Activated T-cell treated with anti-CD3 and anti-CD28 coated beads, Interleukin-2, amount 50 U/mL, for 48 hours (primary cell): Measurements from ENCODE around the gene OAT.
"Not testable (repeated sequence)": the region's sequence is repeated elsewhere in the genome, so short reads cannot be mapped to it uniquely, and the experiment has no call there.

Experiments used
- DNase-seq, 2 experiments: peaks; one replicate each; pipeline ENCODE4 v3.0.0-alpha.2; 2020

OAT gene

DNA sequence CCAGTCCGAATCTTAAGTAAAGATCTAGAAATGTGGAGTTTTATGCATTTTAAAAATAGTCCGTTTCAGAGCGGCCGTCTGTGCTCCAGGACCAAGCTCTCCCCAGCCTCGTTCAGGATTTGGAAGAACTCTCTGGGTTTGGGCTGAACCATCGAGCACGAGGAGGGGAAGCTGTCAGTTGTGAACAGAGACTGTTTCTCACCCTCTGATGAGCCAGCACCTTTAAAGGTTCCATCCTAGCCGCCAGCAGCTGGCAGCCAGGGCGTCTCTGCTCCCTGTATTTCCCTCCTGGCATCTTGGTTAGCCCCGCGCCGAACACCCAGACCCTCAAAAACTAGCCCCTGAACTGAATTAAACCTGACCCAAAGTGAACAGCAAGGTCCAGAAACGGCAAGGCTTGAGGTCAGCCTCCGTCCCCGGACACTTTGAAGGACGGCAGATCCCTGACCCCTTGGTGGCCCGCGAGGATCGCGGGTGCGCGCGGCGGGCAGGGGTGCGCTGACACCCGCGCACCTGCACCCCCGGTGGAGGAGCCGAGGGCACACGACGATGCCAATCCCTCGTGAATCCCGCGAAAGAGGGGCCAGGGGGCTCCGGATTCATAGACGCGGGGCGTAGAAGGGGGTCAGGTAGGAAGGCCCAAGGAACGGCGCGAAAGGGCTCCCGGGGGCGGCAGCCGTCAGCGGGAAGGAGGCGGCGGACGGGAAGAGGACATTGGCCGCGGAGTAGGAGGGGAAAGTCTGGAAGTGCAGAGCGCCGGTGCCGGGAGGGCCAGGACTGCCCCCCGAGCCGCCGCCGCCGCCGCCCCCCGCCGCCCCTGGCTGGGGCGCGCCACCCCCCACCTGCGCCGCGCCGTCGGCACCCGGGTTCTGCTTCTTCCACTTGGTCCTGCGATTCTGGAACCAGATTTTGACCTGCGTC is 28.4 kb upstream of the OAT start:
- DNase-seq, result no peak

DNA sequence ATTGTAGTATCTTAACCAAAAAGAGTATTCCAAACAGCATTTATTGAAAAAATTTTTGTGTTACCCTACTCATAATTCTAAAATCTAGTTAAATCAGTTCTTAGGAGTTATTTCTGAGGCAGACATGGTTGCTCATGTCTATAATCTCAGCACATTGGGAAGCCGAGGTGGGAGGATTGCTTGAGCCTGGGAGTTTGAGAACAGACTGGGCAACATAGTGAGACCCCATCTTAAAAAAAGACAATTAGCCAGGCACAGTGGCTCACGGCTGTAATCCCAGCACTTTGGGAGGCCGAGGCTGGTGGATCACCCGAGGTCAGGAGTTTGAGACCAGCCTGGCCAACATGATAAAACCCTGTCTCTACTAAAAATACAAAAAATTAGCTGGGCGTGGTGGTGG is 23.0 kb upstream of the OAT start:
- not testable (repeated sequence) for DNase-seq

DNA sequence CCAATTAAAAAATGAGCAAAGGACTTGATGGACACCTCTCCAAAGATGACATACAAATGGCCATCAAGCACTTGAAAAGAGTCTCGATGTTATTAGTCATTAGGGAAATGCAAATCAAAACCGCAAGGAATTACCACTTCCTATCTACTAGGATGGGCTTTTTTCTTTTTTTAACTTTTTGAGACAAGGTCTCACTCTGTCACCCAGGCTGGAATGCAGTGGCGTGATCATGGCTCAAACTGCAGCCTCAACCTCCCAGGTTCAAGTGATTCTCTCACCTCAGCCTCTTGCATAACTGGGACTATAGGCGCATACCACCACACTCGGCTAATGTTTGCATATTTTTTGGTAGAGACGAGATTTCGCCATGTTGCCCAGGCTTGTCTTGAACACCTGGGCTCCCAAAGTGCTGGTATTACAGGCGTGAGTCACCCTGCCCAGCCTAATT is 17.5 kb upstream of the OAT start:
- DNase-seq, result no peak

DNA sequence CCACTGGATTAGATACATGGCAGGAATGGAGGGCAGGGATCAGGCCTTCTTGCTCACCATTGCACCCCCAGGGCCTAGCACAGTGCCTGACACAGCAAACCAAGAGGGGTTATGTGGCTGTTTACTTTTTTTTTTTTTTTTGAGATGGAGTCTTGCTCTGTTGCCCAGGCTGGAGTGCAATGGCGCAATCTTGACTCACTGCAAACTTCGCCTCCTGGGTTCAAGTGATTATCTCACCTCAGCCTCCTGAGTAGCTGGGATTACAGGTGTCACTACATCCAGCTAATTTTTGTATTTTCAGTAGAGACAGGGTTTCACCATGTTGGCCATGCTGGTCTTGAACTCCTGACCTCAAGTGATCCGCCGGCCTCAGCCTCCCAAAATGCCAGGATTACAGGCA is 17.0 kb upstream of the OAT start:
- not testable (repeated sequence) for DNase-seq

DNA sequence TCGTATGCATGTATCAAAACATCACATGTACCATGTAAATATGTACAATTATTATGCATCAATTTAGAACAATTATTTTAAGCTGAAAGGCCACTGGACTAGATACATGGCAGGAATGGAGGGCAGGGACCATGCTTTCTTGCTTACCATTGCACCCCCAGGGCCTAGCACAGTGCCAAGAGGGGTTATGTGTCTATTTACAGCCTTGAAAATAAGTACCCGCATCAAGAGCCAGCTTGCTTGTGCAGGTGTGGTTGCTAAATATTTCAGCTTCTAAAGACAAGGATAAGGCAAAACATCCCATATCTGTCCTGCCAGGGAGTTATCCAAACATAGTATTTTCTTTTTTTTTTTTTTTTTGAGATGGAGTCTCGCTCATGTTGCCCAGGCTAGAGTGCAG is 14.7 kb upstream of the OAT start:
- no peak for DNase-seq

DNA sequence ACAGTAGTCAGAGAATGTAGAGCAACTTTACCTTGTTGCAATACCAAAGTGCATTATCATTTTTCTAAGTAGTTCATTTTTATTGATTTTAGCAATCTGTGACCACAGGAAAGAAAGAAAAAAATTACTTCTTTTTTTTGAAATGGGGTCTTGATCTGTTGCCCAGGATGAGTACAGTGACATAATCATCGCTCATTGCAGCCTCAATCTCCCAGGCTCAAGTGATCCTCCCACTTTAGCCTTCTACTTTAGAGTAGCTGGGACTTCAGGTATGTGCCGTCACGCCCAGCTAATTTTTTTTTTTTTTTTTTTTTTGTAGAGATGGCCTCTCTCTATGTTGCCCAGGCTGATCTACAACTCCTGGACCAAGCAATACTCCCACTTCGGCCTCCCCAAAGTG is 11.4 kb upstream of the OAT start:
- DNase-seq, result no peak

DNA sequence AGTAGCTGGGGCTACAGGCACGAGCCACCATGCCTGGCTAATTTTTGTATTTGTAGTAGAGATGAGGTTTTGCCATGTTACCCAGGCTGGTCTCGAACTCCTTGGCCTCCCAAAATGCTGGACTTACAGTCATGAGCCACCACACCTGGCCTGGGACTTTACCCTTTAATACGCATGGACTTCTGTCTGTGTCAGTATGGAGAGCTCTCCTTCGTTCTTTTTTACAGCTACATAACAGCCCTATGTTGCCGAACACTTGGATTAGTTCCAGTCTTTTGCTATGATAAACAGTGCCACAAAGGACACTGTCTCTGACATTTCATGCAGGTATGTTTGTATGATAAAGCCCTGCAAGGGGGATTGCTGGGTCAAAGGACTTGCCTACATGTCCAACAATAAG is 10.9 kb upstream of the OAT start:
- DNase-seq, result no peak

DNA sequence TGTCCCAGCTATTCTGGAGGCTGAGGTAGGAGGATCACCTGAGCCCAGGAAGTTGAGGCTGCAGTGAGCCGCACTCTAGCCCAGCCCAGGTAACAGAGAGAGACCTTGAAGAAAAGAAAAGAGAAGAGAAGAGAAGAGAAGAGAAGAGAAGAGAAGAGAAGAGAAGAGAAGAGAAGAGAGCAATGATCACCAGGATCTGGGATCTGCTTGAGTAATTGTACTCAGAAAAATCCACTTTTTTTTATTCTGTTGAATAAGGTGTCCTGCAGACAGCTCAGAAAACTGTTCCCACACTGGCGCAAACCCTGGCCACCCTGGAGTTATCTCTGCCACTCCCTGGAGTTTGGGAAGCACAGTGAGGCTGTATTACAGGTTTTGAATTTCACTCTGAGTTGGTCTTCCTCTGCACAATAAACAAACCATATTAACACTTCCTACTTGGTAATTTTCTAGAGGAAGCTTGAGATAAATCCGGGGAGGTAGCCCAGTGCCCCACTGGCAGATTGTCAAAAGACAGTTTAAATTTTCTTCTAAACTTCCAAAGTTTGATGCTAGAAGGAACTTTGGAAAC is 9.6 kb upstream of the OAT start:
- DNase-seq, result no peak

DNA sequence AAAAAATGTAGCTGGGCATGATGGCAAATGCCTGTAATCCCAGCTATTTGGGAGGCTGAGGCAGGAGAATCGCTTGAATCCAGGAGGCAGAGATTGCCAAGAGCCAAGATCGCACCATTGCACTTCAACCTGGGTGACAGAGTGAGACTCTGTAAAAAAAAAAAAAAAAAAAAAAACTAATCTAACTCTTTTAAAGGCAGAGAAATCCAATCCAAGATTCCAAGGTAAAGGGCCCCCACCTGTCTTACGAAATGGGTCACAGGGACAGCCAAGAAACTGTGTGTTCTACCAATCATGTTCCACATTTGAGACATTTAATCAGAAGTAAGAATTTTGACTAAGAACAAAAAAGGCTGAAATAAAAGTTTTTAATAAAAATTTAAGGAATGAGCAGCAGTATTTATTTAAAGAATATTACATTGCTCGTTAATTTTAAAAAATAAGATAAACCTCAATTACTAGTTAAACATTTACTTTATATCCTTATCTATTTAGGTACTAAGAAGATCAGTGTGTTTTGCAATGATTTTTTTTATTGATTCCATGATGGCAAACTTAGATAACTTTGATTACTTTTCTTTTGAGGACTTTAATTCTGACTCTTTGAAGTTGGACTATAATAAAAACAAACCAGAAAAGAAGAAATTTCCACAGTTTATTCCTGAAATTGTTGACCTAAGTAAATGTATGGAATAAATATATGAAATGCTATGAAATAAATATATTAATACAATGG is 6.7 kb upstream of the OAT start:
- DNase-seq, result no peak

DNA sequence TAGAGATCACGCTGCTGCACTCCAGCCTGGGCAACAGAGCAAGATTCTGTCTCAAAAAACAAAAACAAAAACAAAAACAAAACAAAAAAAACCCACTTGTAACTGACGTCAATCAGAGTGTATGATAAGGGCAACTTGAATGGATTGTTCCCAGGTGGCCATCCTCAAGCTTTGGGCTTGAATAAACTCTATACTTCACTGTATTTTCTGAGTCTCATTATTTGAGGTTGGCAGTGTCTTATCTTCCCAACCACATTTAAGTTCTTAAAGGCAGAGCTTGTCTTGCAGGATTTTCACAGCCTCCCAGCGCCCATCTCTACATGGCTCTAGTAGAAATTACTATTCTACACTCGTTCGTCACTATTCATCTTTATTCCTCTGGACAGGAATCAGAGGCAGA is 5.1 kb upstream of the OAT start:
- no peak for DNase-seq

DNA sequence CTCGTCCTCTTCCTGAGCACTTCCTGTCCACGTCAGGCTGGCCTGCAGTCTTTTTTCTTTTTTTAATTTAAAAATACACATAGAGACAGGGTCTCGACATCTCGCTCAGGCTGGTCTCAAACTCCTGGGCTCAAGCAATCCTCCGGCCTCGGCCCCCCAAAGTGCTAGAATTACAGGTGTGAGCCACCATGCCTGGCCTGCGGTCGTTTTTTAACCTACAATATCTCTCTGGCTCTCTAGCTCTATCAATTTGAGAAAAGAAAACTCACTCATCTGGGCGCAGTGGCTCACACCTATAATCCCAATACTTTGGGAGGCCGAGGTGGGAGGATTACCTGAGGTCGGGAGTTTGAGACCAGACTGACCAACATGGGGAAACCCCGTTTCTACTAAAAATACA is 4.0 kb upstream of the OAT start:
- DNase-seq, result no peak

DNA sequence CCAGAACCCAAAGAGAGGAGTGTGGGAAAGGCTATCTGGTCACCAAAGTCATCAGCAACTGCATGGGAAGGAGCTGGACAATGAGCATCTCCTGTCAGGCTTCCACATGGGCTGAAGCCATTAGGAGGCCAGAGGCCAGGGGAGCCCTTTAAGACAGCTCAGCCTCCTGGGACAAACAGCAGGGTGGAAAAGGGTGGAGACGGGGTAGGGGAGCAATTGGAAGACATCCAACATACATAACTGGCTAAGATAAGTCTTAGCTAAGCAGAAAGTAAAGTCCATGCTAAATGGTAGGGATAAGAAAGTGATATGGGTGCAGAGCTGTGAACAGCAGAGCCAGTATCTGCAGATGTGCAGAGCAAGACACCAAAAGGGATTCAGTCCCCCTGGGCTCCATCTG is 1.5 kb upstream of the OAT start:
- DNase-seq, result no peak

DNA sequence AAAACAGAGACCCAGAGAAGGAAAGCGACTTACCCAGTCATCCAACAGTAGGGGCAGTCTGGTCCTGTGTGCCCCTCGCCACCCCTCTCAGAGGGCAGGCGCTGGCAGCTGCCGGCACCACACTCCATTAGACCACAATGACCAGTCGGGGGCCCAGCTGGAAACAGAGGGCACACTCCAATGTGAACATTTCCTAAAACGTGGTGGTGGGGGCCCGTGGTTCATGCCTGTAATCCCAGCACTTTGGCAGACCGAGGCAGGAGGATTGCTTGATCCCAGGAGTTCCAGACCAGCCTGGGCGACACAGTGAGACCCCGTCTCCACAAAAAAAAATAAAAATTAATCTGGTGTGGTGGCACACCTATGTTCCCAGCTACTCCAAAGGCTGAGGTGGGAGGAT is 912 bp upstream of the OAT start:
- DNase-seq, result no peak

DNA sequence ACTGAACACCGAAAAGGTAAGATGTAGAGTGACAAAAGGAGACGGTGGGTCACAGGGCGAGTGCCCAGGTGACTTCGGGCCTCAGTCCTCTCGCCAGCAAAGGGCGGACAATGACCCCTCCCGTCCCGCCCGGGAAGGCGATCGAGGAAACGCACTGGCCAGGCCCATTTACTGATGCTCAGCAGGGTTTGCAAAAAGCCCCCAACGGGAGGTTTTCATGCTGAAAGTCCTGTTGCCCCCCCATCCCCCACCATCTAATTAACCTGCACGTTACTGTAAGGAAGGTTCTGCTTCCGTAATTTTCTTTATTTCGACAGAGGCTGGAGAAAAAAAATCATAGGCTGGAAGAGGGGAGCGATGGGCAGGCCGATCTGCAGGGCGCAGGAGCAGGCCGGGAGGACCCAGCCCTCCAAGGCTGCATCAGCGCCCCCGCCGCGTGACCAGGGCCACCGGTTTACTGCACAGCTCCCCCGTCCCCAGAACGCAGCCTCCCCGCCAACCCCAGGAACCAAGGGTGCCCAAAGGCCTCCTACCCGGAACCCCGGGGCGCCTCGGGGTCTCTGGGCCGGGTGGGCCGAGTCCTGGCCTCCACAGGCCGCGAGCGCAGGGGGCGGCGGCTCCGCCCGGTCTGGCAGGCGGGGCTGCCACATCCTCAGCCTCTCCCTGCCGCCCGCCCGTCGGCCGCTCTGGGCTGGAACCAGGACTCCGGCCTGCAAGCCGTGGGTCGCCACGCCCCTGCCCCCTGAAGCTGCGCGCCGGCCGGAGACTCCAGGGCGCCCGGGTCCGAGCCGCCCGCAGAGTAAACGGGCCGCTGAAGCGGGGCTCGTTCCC is 613 bp downstream of the OAT start:
- peak; percentile 59 to 64 for DNase-seq

DNA sequence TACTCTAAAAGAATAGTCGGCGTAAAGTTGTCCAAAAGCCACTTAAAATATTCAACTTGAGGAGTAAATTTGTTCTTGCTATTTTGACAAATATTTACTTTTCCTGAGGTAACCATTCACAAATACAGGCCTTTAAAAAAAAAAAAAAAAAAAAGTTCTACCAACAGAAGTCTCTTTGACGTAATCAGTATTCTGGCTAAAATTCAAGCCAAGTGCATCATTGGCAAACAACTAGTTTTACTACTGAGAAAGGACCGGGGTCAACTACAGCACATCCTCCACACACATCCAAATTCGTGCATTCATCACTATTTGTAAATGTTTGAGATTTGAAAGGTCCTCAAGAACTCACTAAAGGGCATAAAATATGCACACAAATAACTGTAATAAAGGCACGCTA is 2.0 kb downstream of the OAT start:
- DNase-seq, result no peak

DNA sequence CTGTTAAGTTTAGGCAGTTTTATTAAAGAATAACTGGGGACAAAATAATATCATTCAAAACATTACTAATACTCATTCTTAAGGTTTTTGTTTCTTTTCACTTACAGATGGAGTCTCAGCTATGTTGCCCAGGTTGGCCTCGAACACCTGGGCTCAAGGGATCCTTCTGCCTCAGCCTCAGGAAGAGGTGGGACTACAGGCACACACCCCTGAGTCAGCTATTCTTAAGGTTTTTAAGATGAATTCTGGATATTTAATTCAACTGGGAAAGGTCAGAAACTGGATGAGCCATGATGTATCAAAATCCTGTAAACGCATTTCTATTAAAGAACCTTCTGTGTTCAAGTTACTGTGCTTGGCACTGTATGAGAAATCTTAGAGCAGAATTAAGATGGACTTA is 3.5 kb downstream of the OAT start:
- DNase-seq, result no peak

DNA sequence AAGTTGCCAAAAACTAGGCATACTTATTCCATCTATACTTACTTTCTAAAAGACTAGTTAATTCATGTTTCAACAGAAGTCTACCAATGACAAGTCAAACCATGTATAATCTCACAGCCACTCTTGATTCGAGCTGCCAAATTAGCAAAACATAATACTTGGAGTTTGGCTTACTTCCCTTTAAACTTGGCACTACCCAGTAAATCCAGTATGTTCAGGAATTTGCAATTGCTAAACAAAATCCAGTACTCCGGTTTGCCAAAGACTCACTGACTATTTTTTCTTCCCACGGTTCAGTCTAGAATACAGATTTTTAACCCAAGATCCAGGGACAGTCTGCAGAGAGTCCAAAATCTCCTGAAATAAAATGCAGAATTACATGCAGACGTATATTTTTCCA is 4.6 kb downstream of the OAT start:
- DNase-seq, result no peak

DNA sequence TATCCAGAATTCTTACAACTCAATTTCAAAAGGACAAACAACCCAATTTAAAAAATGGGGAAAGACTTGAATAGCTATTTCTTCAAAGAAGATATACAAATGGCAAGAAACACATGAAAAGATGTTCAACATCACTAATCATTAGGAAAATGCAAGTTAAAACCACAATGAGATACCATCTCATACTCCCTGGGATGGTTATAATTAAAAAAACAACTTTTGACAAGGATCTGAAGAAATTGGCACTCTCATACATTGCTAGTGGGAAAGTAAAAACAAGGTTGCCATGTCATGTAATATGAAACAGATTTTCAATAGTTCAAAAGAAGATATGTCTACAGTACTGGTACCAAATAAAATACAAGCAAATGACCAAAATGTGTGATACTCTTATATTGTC is 9.0 kb downstream of the OAT start:
- no peak for DNase-seq

DNA sequence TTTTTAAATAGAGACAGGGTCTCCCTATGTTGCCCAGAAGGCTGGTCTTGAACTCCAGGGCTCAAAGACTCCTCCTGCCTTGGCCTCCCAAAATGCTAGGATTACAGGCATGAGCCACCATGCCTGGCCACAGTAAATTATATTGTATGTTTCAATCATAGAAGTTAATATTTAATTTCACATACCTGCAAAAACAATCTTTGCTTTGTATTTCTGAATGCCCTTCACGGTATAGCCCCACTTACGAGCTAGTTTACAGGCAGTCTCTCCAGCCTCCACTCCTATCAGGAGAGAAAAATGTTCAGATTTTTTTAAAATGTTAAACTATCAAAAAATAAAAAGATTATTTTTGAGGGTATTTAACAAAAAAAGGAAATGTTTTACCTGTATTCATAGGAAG is 10.4 kb downstream of the OAT start:
- DNase-seq, result no peak

DNA sequence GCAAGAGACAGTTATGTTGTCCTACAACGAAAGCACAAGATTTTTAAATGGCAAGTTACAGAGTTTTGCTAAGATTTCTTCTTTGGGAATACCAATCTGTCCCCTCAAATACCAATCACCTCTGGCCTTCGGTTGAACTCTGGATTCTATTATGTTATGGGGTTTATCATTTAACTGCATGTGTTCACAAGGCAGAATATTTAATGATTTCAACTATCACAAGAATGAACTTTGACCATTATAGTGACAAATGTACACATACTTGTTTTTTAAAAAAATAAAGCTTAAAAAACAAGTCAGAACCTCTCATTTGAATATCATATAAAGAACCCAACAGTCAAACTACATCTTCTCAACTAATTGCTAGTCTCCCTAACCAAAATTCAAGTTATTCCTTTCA is 11.3 kb downstream of the OAT start:
- DNase-seq, result no peak

DNA sequence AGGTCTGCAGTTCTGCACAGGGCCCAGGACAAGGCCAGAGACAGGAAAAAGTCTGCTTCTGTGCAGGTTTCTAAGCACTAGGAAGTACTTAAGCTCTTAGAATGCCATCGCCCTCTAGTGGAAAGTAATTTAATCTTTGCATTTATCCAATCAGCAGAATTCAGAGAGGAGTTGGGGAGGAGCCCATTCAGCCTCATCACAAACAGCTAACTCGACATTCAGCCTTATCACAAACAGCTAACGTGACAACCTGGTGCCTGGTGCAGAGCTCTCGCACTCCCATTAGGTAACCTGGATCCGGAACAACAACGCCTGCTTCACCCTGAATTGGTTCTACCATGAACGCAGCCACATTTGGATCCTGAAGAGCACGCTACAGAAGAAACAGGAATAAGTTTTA is 15.2 kb downstream of the OAT start:
- peak in 1 of 2 experiments; percentile 29 for DNase-seq

DNA sequence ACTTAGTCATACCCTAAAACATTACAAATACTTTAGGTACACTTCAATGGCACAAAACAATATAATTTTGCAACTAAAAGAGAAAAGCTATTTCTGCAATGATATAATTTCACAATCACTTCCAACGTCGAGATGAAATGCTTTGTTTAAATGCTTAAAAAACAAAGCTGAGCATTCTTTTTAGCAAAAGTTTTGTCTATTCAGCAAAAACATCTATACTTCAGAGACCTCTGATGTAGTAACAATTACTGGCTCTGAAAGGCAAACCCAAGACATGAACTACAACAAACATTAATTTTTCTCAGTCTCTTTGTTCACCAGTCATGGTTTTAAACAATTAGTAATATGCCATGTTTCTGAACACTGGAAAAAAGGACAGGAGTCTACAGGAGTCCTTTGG is 16.4 kb downstream of the OAT start:
- no peak for DNase-seq

DNA sequence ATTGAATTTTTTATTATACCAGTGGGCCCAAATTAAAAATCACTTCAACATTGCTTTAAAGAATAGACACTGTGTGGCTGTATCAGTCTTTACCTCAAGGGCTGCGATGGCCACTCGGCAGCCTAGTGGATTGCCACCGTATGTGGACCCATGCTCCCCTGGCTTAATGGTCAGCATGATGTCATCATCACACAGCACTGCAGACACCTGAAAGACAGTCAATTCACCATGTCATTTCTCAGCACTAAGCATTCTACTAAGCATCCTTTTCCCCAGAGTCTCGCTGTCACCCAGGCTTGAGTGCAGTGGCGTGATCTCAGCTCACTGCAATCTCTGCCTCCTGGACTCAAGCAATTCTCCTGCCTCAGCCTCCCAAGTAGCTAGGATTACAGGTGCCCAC is 17.1 kb downstream of the OAT start:
- no peak for DNase-seq
